GM21576 (cell line): ENCODE data around the gene CHSY3.
A peak's percentile ranks its signal among the peaks of the same experiment; 100 is the strongest.
"Not testable (repeated sequence)": the region's sequence is repeated elsewhere in the genome, so short reads cannot be mapped to it uniquely, and the experiment has no call there.

ENCODE experiments used
- ATAC-seq: cut with Tn5 transposase; IDR thresholded peaks from one replicate; pipeline ENCODE4 v1.9.1; 2021; ENCODE audit warnings: mild to moderate bottlenecking, moderate library complexity; ENCODE audit not compliant: unreplicated experiment

CHSY3 gene

DNA sequence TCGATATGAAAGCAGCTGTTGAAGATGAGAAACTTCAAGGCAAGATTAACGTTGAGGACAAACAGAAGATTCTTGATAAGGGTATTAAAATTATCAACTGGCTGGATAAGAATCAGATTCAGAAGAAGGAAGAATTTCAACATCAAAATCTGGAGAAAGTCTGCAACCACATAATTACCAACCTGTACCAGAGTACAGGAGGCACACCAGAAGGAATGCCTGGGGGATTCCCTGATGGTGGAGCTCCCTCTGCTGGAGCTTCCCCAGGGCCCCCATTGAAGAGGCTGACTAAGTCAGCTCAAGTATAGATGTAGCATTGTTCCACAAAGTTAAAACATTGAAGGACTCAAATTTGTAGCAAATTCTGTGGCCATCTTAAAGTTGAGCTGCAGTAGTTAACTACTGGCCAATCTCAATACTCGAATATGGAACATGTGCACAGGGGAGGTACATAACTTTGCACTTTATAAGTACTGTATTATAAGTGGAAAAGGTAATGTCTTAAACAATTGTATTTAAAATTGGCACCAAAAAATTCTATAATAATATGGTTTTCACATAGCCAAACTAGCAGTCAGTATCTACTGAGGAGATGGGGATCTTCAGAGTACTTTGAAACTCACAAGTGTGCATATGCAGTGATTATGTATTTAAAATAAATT lies 237.5 kb downstream of the CHSY3 start:
- peak; percentile 68 for ATAC-seq

DNA sequence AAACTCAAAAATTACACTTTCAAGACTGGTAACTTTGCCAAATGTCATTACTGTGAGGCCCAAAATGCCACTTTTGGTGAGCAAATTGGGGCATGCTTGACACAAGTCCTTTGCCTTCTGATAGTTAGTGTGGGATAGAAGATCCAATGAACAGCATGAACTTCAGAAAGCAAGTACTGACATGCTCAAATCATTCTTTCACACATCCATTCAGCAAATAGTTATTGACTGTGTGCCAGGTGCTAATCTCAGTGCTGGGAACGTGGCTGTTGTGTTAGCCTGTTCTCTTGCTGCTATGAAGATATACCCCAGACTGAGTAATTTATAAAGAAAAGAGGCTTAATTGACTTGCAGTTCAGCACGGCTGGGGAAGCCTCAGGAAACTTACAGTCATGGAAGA lies 247.0 kb downstream of the CHSY3 start:
- ATAC-seq, result no peak

DNA sequence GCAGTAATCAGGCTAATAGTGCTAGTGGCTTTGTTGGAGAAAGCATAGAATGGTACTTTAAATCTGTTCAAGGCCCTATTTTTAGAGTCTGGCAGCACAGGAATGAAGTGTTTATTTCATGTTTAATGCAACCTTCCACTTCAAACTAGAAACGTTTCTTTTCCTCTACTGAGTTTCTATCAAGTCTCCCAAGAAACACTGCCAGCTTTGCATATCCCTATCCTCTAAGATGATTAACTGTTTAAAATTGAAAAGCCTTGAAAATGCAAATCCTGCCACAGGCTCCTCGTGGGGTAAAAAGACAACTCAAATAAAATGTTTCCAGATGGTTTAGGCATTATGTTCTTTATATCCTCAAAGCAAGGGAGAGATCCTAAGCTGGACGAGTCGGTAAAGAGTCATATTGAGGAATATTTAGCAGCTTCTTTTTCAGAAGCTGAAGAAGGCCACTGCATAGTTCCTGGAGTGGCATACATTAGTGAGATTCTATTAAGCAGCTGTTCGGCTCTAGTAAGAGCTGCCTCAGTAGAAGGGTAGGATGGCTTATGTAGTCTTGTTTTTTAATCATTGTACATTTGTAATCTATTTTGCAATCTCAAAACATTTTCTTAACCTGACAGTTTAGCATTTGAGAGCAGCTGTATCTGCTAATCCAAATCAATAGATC lies 251.2 kb downstream of the CHSY3 start:
- no peak for ATAC-seq

DNA sequence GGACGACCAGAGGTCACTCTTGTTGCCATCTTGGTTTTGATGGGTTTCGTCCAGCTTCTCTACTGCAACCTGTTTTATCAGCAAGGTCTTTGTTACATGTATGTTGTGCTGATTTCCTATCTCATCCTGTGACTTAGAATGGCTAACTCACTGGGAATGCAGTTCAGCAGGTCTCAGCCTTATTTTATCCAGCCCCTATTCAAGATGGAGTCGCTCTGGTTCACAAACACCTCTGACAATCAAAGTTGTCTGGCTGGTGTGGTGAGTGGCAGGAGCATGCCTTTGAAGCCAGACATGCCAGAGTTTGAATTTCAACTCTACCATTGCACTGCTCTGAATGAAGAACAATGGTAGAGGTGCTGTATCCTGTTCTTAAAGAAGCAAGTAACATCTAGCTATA lies 253.8 kb downstream of the CHSY3 start:
- no peak for ATAC-seq

DNA sequence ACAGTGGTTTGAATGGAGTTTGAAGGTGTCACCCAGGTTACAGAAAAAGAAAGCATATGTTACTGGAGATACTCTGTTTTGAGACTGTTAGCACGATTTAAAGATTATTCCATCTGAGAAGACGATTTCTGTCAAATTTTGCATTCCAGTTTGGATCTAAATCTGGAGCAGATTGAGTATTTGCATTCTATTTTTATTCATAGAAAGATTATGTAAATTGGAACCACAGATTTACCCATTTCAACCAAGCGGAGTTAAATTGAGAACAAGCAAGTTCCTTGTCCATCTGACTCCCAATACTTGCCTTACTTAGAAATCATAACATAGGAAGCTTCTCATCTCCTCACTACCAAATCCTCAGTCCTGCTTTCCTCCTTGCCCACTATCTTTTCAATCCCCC lies 255.7 kb downstream of the CHSY3 start:
- ATAC-seq, result no peak

DNA sequence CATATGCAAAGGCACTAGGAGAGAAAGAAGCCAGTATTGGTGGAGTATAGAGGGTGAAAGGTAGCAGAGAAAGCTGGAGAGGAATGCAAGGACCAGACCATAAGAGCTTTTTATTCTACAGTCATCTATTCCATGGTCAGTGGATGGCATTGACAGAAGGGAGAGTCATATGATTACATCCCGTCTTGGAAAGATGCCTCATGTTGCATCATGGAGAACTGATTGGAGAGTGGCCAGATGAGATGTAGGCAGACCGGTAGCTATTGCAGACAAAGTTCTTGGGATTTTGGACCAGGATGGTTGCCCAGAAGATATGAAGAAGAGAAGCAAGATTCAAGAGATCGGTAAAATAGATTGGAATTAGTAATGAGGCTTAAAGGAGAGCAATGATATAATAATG lies 260.7 kb downstream of the CHSY3 start:
- no peak for ATAC-seq

DNA sequence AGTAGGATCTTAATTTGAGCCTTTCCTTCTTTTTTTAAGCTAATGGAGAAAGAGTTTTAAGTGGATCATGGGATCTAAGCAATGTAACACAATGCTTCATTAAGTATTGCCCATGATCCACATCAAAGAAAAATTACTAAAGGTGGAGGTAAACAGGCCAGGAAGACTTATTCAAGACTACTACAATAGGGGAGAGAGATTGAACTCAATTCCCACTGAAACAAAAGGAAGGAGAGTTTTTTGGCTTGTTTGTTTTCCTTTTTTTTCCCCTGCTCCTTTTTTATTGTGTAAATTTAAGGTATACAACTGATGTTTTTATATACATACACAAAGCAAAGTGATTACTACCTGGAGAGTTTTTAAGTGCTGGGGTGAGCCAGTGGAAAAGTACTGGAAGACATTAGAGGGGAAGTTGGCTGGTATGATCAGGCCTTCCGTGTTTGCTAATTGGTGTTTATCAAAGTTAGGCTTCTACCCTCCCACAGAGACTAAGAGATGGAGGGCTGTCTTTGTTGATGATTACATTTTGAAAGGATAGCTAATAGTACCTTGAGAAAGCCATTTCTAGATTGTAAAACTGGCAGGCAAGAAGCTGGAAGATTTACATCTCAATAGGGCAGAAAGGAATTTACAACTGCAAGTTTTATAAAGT lies 262.7 kb downstream of the CHSY3 start:
- no peak for ATAC-seq

- no peak for ATAC-seq
Observed at GRCh38 chr5:130168211-130168610, 263.9 kb downstream of the CHSY3 start.

- ATAC-seq, result no peak
Observed at GRCh38 chr5:130171699-130172098, 267.4 kb downstream of the CHSY3 start.

- ATAC-seq, result no peak
Observed at GRCh38 chr5:130183115-130183514, 278.9 kb downstream of the CHSY3 start.

DNA sequence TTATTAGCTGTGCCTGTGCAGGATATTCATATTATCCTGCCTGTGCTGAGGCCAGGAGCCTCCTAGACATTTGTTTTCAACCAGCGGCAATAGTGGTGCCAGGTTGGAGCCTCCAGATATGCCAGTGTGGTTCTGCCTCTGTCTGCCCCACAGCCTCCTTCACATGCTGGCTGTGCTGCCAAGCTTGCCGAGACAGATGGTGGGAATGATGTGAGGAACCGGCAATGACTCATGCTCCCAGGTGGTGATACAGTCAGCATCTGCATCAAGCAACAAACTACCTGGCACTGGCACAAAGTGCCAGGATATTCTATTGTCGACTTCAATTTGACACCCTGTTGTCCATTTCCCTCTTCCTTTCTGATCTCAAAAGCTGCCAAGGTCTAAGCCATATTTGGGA lies 285.7 kb downstream of the CHSY3 start:
- no peak for ATAC-seq

DNA sequence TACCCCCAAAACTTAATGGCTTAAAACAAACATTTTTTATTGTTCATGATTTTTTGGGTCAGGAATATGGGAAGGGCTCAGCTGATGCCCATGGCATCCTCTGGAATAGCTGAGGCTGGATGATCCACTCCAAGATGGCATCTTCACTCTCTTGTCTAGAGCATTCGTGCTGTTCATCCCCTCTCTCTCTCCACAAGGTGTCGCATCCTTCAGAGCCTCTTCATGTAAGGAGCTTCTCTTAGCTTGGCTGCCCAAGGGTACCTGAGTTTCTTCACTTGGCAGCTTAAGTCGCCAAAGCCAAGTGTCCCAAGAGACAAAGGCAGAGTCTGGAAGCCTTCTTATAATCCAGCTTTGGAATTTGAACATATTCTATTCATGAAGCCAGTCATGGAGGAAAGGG lies 294.7 kb downstream of the CHSY3 start:
- ATAC-seq, result peak; percentile 62

GRCh38 chr5:130206686-130207085 lies 302.4 kb downstream of the CHSY3 start:
- ATAC-seq, result no peak

DNA sequence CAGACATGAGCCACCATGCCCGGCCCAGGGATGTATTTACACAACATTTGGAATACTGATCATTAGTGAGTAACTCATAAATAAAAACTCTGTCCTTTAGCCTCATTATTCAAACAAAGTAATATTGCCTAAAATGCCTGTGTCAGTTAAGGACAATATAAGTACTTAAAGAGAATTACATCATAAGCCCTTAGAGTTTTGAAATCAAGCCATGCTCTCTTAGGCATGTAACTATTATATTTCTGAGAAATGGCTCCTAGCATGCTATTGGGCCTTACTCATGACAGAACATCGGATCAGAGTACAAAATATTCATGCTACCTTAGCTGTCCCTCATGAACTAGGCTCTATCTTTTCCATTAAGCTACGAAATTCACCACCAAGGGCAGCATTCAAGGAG lies 309.3 kb downstream of the CHSY3 start:
- ATAC-seq, result no peak

GRCh38 chr5:130216286-130216685 lies 312.0 kb downstream of the CHSY3 start:
- ATAC-seq, result no peak

DNA sequence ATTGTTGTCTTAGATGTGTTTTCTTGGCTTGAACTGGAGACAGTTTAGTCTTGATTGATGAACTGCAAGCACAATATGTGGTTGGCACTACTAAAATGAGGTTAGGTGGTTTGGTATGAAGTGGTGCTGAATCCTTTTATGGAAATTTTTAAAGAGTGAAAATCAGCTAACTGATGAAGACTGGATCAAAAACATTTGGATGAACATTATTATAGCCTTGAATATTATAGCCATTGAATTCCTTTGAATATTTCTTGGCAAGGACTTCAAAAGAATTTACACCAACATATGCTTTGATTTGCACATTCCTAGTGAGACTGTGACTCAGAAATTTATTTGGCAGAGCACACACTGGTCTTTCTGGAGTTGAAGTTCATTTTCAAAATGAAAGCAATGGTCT lies 318.3 kb downstream of the CHSY3 start:
- no peak for ATAC-seq

DNA sequence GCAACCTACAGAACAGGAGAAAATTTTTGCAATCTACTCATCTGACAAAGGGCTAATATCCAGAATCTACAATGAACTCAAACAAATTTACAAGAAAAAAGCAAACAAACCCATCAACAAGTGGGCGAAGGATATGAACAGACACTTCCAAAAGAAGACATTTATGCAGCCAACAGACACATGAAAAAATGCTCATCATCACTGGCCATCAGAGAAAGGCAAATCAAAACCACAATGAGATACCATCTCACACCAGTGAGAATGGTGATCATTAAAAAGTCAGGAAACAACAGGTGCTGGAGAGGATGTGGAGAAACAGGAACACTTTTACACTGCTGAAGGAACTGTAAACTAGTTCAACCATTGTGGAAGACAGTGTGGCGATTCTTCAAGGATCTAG lies 322.3 kb downstream of the CHSY3 start:
- not testable (repeated sequence) for ATAC-seq

- ATAC-seq, result no peak
Observed at GRCh38 chr5:130227699-130228098, 323.4 kb downstream of the CHSY3 start.

GRCh38 chr5:130231786-130232185 lies 327.5 kb downstream of the CHSY3 start:
- ATAC-seq, result no peak

DNA sequence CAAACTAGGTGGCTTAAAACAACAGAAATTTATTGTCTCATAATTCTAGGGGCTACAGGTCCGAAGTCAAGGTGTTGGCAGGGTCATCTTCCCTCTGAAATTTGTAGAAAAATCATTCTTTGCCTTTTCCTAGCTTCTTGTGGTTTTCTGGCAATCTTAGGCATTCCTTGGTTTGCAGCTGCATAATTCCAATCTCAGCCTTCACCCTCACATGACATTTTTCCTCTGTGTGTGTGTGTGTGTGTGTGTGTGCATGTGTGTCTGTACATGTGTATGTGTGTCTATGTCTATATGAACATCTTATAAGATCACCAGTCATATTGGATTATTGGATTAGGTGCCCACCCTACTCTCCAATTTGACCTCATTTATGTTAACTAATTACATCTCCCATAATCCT lies 330.6 kb downstream of the CHSY3 start:
- ATAC-seq, result no peak
